ENCODE results near the gene ANKRD34A.

The ANKRD34A gene

GRCh38 chr1:145918144-145918991 lies 46.0 kb downstream of the ANKRD34A start, which contains the start of gene PEX11B:
TSS of gene PEX11B (minus strand) at chr1:145918717. CDS start at chr1:145918688, 29 bp downstream.
- peak; percentile 92 for DNase-seq (ENCODE audit: low spot score)
- Histone ChIP-seq H3K4me3 (peak within 1 kb of the TSS; percentile 80), H3K27ac (peak within 1 kb of the TSS; percentile 66 to 82)
- TF ChIP-seq CTCF (IDR thresholded peaks at IDR 0.05), result no peak

GRCh38 chr1:145917595-145917994 lies 46.8 kb downstream of the ANKRD34A start:
- TF ChIP-seq CTCF (IDR thresholded peaks at IDR 0.05), result no peak

GRCh38 chr1:145916745-145917144 lies 47.6 kb downstream of the ANKRD34A start:
- no peak for DNase-seq (ENCODE audit: low spot score)
- no peak overlapping the region for H3K4me3 ChIP-seq
- no peak overlapping the region for H3K27ac ChIP-seq
- TF ChIP-seq CTCF (IDR thresholded peaks at IDR 0.05), result no peak

More at GRCh38 chr1:145917595-145917994, 46.8 kb downstream of the ANKRD34A start:
- peak overlapping the region; percentile 80 for H3K4me3 ChIP-seq
- peak overlapping the region in 1 of 2 donors; percentile 82 for H3K27ac ChIP-seq
- DNase-seq (ENCODE audit: low spot score), result no peak

- Histone ChIP-seq H3K27ac (no peak overlapping the region), H3K4me3 (no peak overlapping the region)
- no peak for DNase-seq (ENCODE audit: low spot score)
- no peak for TF ChIP-seq CTCF (IDR thresholded peaks at IDR 0.05)
These were observed 52.2 kb downstream of the ANKRD34A start for GRCh38 chr1:145912128-145912641.

Data from coronary artery (tissue), 2 donors.